Cardiac muscle cell (in vitro differentiated cells and primary cell): ENCODE measurements around the gene C12orf54. TPM values are rescaled to one million over a fixed set of nuclear protein-coding genes. Genes with fewer than 3 reads are reported as not detected.
"Not testable (repeated sequence)": the region's sequence is repeated elsewhere in the genome, so short reads cannot be mapped to it uniquely, and the experiment has no call there.

Source experiments
- DNase-seq, 2 donors: peaks; one replicate each; pipeline versions ENCODE4 v3.0.0 to v3.0.0-alpha.2; 2010 to 2017; ENCODE audit warnings: low read depth in 1 of 2, low spot score in 1 of 2
- H3K27ac ChIP-seq: fragments of 200-600 bp; sonication (generic); 2 replicates; pipeline ENCODE4 v1.5.1; 2016
- H3K27me3 ChIP-seq: fragments of 200-600 bp; sonication (generic); 2 replicates; pipeline ENCODE4 v1.6.0; 2016; ENCODE audit warnings: control low read depth
- H3K36me3 ChIP-seq: fragments of 200-600 bp; sonication (generic); 2 replicates; pipeline ENCODE4 v1.5.1; 2016; ENCODE audit warnings: control low read depth
- H3K4me1 ChIP-seq: fragments of 200-600 bp; sonication (generic); 2 replicates; pipeline ENCODE4 v1.8.1; 2017; ENCODE audit warnings: low read depth, mild to moderate bottlenecking, mixed run types
- H3K4me3 ChIP-seq: fragments of 200-600 bp; sonication (generic); 2 replicates; pipeline ENCODE4 v1.5.1; 2016; ENCODE audit warnings: mild to moderate bottlenecking
- H3K9me3 ChIP-seq: fragments of 200-600 bp; sonication (generic); 2 replicates; pipeline ENCODE4 v1.5.1; 2017; ENCODE audit warnings: low read depth, mild to moderate bottlenecking, control low read depth
- CTCF ChIP-seq: IDR thresholded peaks from 2 replicates; pipeline ENCODE4 v1.5.1; 2012; ENCODE audit warnings: low read depth, mild to moderate bottlenecking, low read length
- polyA plus RNA-seq: library from polyadenylated mRNA; unstranded; fragments of >200 nt; fragmentation: Nextera tagmentation; extraction: Ambion mirVana; gene quantifications from 2 replicates; pipeline ENCODE4 v1.2.1, GENCODE V29; 2016
- total RNA-seq: library from RNA; depleted of rRNA; stranded (reverse); fragments of >200 nt; gene quantifications from 2 replicates; pipeline ENCODE4 v1.2.3, GENCODE V29; 2016

C12orf54 gene
- total and polyA plus RNA-seq, 2 experiments from 2014 or later = not detected

GRCh38 chr12:48472259-48472658, 10.0 kb upstream of the C12orf54 start, which contains the start of gene ANP32D:
ANP32D (plus strand) TSS chr12:48472559; CDS start chr12:48472665, 106 bp downstream.
- no peaks in the 10 kb centered on the region for H3K9me3 ChIP-seq
- no peaks in the 10 kb centered on the region for H3K27me3 ChIP-seq
- no peak for DNase-seq
- no peak within 1 kb of the TSS for H3K27ac ChIP-seq
- no peak within 1 kb of the TSS for H3K4me3 ChIP-seq
- no peak for TF ChIP-seq CTCF
- H3K4me1 ChIP-seq = no peaks in the 10 kb centered on the region
- H3K36me3 ChIP-seq = no peaks in the 10 kb centered on the region

GRCh38 chr12:48473061-48473460, 9.2 kb upstream of the C12orf54 start:
- no peaks in the 10 kb centered on the region for H3K4me1 ChIP-seq
- TF ChIP-seq CTCF = no peak
- DNase-seq = no peak
- no peaks in the 10 kb centered on the region for H3K27me3 ChIP-seq
- H3K36me3 ChIP-seq = no peaks in the 10 kb centered on the region
- no peak overlapping the region for H3K27ac ChIP-seq
- no peaks in the 10 kb centered on the region for H3K9me3 ChIP-seq
- no peak overlapping the region for H3K4me3 ChIP-seq

DNA sequence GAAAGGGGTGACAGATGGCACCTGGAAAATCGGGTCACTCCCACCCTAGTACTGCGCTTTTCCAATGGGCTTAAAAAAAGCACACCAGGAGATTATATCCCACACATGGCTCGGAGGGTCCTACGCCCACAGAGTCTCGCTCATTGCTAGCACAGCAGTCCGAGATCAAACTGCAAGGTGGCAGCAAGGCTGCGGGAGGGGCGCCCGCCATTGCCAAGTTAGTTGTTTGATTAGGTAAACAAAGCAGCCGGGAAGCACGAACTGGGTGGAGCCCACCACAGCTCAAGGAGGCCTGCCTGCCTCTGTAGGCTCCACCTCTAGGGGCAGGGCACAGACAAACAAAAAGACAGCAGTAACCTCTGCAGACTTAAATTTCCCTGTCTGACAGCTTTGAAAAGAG, 7.8 kb upstream of the C12orf54 start:
- H3K9me3 ChIP-seq, H3K27ac ChIP-seq, H3K4me3 ChIP-seq, H3K4me1 ChIP-seq, DNase-seq, H3K36me3 ChIP-seq, H3K27me3 ChIP-seq: not testable (repeated sequence)

GRCh38 chr12:48482930-48483329, 632 bp downstream of the C12orf54 start:
- H3K9me3 ChIP-seq = no peaks in the 10 kb centered on the region
- DNase-seq = no peak
- no peak overlapping the region for H3K27ac ChIP-seq
- no peak for TF ChIP-seq CTCF
- H3K4me3 ChIP-seq = no peak overlapping the region
- H3K36me3 ChIP-seq = no peaks in the 10 kb centered on the region
- no peaks in the 10 kb centered on the region for H3K27me3 ChIP-seq
- H3K4me1 ChIP-seq = no peaks in the 10 kb centered on the region

- Histone ChIP-seq H3K36me3 (no peaks in the 10 kb centered on the region), H3K4me3 (no peak overlapping the region), H3K9me3 (no peaks in the 10 kb centered on the region), H3K4me1 (no peaks in the 10 kb centered on the region), H3K27me3 (no peaks in the 10 kb centered on the region), H3K27ac (no peak overlapping the region)
- no peak for TF ChIP-seq CTCF
- no peak for DNase-seq
Measured at GRCh38 chr12:48486261-48486660, 4.0 kb downstream of the C12orf54 start.

GRCh38 chr12:48486679-48487078, 4.4 kb downstream of the C12orf54 start:
- no peak for TF ChIP-seq CTCF
- no peak overlapping the region for H3K27ac ChIP-seq
- H3K27me3 ChIP-seq = no peaks in the 10 kb centered on the region
- H3K4me3 ChIP-seq = no peak overlapping the region
- no peaks in the 10 kb centered on the region for H3K4me1 ChIP-seq
- H3K36me3 ChIP-seq = no peaks in the 10 kb centered on the region
- no peak for DNase-seq
- H3K9me3 ChIP-seq = no peaks in the 10 kb centered on the region
